GM18861 (cell line): ENCODE measurements around the gene SPON1.
A peak's percentile ranks its signal among the peaks of the same experiment; 100 is the strongest.

Source experiments
- ATAC-seq: cut with Tn5 transposase; IDR thresholded peaks from one replicate; pipeline ENCODE4 v1.9.1; 2021; ENCODE audit not compliant: unreplicated experiment

Gene SPON1

DNA sequence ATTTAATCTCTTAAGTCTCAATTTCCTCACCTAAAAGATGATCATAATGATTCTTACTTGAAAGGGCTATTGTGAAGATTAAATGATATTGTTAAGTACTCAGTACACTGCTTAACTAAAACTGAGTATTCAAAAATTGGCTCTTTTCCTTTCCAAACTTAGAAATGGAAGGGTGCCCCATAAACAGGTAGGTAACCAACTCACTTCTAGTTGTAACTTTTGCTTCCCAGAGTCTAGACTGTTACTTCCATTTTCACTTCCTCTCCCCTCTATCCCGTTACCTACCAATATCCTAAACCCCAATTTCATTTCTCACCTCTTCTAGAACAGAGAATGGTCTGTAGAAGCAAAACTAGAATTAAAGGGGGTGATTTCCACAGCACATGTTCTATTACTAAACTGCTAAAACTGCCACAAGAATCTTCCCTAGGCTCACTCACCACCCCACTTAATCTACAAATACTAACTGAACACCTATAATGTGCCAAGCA is 346.4 kb downstream of the SPON1 start:
- ATAC-seq: no peak

DNA sequence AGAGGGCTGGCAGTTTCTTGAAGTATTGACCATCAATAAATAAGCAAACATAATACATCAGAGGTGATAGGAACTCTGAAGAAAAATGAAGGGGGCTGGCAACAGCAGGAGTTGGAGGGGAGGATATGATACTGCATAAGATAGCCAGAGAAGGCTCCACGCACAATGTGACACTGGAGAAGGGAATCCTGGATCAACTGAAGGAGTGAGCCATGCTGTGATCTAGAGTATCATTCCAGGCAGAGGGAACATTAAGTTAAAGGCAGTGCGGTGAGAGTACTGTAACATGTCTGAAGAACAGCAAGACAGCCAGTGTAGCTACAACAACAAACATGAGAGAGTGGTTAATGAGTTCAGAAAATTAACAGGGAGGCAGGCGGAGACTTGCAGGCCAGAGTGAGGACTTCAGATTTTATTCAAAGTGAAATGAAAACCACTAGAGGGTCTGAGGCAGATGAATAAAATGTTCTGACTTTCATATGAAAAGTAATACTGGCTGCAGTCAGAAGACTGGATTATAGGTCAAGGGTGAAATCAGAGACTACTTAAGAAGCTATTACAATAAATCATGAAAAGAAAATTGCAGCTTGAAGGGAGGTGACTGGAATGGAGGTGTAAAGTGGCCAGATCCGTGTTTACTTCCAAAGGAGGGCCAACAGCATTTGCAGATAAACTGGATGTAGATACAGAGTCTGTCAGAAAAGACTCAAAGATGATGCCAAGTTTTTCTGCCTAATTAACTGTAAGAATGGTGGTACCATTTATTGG is 347.1 kb downstream of the SPON1 start:
- peak; percentile 21 for ATAC-seq

DNA sequence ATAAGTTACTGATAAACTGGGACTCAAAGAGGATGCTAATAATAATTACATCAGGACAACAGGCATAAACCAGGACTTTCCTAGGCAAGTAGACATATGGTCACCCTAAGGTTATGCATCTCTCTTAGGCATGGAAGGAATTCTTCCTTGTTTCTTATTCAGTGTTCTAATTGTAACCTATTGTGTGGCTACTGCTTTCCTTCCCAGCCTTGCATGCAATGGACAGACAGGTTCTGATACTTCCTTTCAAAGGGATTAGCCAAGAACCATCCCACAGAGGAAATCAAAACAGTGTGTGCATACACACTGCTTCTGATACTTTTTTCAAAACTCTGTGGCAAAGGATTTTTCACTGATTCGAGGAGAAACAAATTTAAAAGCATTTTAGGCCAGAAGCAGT is 348.2 kb downstream of the SPON1 start:
- no peak for ATAC-seq

DNA sequence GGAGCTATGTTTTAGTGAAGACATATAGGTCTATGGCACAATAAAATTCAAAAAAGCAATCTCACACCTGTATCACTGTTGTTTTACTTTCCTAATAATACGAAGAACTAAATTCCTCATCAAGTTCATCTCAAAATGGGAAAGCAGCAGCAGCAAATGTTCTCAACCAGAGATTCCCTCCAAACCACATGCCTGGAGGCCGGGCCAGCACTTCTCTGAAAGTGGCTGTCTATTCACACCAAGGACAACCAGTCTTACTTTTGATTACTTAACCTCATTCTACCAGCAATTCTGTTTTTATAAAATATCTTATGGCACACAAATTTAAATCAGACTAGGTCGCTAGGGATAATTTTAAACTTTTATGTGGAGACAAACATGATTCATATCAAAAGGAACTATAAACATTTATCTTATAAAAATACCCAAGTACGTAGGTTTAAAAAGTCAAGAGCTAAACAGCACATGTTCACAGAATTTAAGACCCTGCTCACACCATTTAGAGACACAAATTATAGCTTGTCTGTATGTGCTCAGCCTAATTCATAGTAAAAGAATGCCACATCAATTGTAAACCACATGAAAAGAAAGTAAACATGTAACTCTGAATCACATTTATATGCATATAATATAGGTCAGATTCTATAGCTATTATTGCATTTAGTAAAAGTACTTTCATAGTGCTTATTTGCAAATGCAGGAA is 350.4 kb downstream of the SPON1 start:
- no peak for ATAC-seq

DNA sequence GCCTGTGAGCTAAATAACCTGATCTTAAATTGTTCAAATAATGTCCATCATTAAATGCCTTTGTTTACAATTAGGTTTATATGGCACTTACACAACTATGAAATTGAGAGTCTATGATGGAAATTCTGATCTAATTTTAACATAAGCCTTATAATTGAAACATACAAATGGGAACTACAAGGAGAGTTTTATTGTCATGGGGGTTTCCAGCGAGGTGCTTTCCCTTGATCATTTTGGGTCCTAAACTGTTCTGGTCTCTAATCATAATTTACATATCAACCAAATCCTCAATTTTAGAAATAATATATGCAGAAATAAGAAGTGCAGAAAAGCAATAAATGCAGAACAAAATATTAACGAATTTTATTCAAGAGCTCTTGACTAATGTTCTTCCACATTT is 351.6 kb downstream of the SPON1 start:
- no peak for ATAC-seq

DNA sequence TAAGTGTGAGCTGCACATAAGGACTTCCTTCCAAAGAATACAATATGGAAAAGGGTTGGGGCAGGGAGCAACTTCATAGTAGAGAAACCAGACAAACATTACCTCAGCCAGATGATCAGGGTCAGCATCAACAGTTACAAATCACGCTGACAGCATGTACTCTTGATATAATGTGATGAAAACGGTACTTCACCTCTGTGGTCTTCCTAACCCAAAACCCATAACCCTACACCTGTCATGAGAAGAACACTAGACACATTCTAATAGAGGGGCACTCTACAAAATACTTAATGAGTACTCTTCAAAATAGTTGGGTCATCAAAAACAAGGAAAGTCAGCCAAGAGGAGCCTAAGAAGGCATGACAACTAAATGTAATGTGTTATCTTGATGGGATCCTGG is 352.6 kb downstream of the SPON1 start:
- ATAC-seq: peak; percentile 37
